Measurements from ENCODE around the gene TPRG1L.

The TPRG1L gene

DNA sequence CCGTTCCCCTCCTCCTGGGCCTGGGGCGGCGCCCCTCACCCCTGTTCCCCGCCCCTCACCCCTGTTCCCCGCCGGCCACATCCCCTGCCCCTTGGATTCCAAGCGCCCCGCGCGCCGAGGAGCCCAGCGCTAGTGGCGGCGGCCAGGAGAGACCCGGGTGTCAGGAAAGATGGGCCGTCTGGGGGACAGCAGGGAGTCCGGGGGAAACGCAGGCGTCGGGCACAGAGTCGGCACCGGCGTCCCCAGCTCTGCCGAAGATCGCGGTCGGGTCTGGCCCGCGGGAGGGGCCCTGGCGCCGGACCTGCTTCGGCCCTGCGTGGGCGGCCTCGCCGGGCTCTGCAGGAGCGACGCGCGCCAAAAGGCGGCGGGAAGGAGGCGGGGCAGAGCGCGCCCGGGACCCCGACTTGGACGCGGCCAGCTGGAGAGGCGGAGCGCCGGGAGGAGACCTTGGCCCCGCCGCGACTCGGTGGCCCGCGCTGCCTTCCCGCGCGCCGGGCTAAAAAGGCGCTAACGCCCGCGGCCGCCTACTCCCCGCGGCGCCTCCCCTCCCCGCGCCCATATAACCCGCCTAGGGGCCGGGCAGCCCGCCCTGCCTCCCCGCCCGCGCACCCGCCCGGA, 27.2 kb downstream of the TPRG1L start, which contains the start of gene TP73:
TSS of gene TP73 (plus strand) at position 587 of the 618 bp plus-strand sequence. CDS start 29,850 bp downstream, outside the sequence.
- TF ChIP-seq, protein P1, sequence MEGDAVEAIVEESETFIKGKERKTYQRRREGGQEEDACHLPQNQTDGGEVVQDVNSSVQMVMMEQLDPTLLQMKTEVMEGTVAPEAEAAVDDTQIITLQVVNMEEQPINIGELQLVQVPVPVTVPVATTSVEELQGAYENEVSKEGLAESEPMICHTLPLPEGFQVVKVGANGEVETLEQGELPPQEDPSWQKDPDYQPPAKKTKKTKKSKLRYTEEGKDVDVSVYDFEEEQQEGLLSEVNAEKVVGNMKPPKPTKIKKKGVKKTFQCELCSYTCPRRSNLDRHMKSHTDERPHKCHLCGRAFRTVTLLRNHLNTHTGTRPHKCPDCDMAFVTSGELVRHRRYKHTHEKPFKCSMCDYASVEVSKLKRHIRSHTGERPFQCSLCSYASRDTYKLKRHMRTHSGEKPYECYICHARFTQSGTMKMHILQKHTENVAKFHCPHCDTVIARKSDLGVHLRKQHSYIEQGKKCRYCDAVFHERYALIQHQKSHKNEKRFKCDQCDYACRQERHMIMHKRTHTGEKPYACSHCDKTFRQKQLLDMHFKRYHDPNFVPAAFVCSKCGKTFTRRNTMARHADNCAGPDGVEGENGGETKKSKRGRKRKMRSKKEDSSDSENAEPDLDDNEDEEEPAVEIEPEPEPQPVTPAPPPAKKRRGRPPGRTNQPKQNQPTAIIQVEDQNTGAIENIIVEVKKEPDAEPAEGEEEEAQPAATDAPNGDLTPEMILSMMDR (IDR thresholded peaks at IDR 0.05; ENCODE audit: insufficient read depth, low read depth, low read length, missing control alignments) = no peak
- no peak within 1 kb of the TSS for H3K4me3 ChIP-seq (ENCODE audit: low read length)
- no peak for DNase-seq (ENCODE audit: low read depth)

DNA sequence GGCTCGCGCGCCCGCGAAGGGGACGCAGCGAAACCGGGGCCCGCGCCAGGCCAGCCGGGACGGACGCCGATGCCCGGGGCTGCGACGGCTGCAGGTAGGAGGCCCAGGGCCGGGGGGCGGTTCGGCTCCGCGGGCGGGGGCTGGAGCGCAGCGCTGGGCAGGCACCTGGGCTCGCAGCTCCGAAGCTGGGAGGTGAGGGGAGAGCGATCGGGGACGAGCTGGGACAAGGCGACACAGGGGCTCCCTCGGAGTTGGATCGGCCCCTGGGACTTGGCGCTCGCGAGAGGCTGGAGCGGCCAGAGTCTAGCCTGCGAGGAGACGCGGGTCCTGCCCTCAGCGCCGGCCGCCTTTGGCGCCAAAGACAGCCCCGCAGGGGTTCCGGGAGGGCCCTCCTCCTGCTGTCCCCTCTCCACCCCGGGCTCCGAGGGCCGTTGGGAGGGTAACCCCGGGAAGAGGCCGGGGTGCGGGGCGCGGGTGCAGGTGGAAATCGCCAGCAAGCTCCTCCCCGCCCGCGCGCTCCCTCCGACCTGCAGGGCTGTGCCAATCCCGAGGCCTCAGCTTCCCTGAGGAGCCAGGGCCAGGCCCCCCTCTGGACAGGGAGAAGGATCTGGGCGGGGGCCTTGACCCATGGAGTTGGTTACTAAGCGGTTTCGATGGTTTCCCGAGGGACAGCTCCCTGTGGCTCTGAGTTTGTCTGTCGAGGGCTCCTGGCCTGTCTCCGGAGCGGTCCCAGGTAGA, 27.9 kb downstream of the TPRG1L start:
- H3K4me3 ChIP-seq (ENCODE audit: low read length) = no peak overlapping the region
- DNase-seq (ENCODE audit: low read depth) = no peak
- TF ChIP-seq, protein P1 (IDR thresholded peaks at IDR 0.05; ENCODE audit: insufficient read depth, low read depth, low read length, missing control alignments) = no peak

GRCh38 chr1:3653286-3653618, 28.4 kb downstream of the TPRG1L start:
- no peak overlapping the region for H3K4me3 ChIP-seq (ENCODE audit: low read length)
- TF ChIP-seq, protein P1 (IDR thresholded peaks at IDR 0.05; ENCODE audit: insufficient read depth, low read depth, low read length, missing control alignments) = no peak
- no peak for DNase-seq (ENCODE audit: low read depth)

DNA sequence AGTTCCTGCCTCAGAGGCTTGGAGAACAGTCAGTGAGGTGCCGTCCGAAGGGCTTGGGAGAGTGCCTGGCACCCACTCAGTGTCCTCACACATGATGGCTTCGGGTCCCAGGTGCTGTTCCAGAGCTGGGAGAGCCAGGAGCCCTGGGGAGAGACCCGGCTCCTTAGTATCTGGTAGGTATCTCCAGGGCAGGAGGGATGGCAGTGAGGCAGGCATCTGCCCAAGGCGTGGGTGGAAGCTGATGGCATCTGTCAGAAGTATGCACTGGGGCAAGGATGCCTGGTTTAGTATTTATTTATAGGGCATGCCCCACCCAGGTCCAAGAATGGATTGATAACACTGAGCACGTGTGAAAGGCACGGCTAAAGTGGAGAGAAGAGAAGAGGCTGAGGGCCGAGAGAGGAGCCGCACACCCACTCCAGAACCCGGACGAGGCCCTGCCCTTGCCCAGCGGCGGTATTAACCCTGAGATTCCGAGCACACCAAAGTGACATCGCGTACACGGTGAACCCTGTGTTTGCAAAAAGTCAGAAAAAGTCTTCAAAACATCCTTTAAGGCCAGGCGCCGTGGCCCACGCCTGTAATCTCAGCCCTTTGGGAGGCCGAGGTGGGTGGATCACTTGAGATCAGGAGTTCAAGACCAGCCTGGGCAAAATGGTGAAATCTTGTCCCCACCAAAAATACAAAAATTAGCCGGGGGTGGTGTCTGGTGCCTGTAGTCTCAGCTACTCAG, 29.9 kb downstream of the TPRG1L start:
- TF ChIP-seq, protein P1 (IDR thresholded peaks at IDR 0.05; ENCODE audit: insufficient read depth, low read depth, low read length, missing control alignments) = no peak
- no peak overlapping the region for H3K4me3 ChIP-seq (ENCODE audit: low read length)
- no peak for DNase-seq (ENCODE audit: low read depth)

GRCh38 chr1:3656450-3657095, 31.8 kb downstream of the TPRG1L start:
- no peak overlapping the region for H3K4me3 ChIP-seq (ENCODE audit: low read length)
- no peak for DNase-seq (ENCODE audit: low read depth)
- TF ChIP-seq, protein P1 (IDR thresholded peaks at IDR 0.05; ENCODE audit: insufficient read depth, low read depth, low read length, missing control alignments) = no peak

- TF ChIP-seq, protein P1 (IDR thresholded peaks at IDR 0.05; ENCODE audit: insufficient read depth, low read depth, low read length, missing control alignments) = no peak
- no peak for DNase-seq (ENCODE audit: low read depth)
These were observed 32.3 kb downstream of the TPRG1L start for GRCh38 chr1:3657096-3657475.

More at GRCh38 chr1:3657096-3657475, 32.3 kb downstream of the TPRG1L start:
- no peak overlapping the region for H3K4me3 ChIP-seq (ENCODE audit: low read length)

Data from epithelial cell of esophagus (primary cell).